ENCODE measurements around the gene UNC5B. TPM values are rescaled to one million over a fixed set of nuclear protein-coding genes. Genes with fewer than 3 reads are reported as not detected.

Gene UNC5B
- total and polyA plus RNA-seq, 7 donors, result 1.4 to 12.7 (median 1.8) TPM

DNA sequence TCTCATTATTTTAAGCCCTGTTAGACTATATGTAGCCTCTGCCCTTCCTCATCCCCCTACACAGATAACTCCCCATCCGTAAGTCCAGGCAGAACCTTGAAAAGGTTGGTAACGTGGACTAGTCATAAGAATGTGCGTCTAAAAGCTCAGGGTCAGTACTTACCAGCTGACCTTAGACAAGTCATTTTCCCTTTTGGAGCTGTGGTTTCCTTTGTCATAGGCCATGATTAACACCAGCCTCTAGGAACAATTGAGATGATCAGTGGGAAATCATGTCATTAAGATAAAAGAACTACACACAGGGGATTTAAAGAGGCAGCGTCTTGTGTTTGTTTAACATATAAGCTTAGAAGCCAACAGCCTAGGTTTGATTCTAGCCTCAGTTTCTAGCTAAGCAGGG lies 6.9 kb upstream of the UNC5B start:
- intact Hi-C loops (cut with DNase I), result loop anchor here (5.0 kb wide), 1 partner anchor 82 kb away; no protein-coding TSS in a partner anchor
- peaks cover 0 to 7% (median 3%) of the 10 kb centered on the region in 4 donors for H3K4me1 ChIP-seq
- H3K27me3 ChIP-seq, result peaks cover 7 to 13% (median 10%) of the 10 kb centered on the region in 3 donors
- no peaks in the 10 kb centered on the region for H3K36me3 ChIP-seq
- DNase-seq, result no peak
- no peak overlapping the region for H3K27ac ChIP-seq
- TF ChIP-seq POLR2AphosphoS5 (IDR thresholded peaks at IDR 0.05) (no peak), EP300 (IDR thresholded peaks at IDR 0.05) (no peak), POLR2A (IDR thresholded peaks at IDR 0.05) (no peak), CTCF (IDR thresholded peaks at IDR 0.05) (no peak)
- 74 to 82% methylated on average over 4 of the region's 4 CpGs for WGBS, 2 donors
- H3K9me3 ChIP-seq, result no peaks in the 10 kb centered on the region
- no peak overlapping the region for H3K4me3 ChIP-seq

- no peaks in the 10 kb centered on the region for H3K9me3 ChIP-seq
- intact Hi-C loops (cut with DNase I), result loop anchor here (5.0 kb wide), 1 partner anchor 80 kb away; no protein-coding TSS in a partner anchor
- TF ChIP-seq EP300 (IDR thresholded peaks at IDR 0.05), result no peak
- TF ChIP-seq CTCF (IDR thresholded peaks at IDR 0.05), result no peak
- no peak for TF ChIP-seq POLR2AphosphoS5 (IDR thresholded peaks at IDR 0.05)
- no peak for TF ChIP-seq POLR2A (IDR thresholded peaks at IDR 0.05)
- no peak for DNase-seq
- H3K27me3 ChIP-seq, result peaks cover 16 to 26% (median 17%) of the 10 kb centered on the region in 3 donors
- WGBS, 2 donors, result 64 to 70% methylated on average over 1 of the region's 1 CpG
- peaks cover 0 to 10% (median 6%) of the 10 kb centered on the region in 4 donors for H3K4me1 ChIP-seq
- no peaks in the 10 kb centered on the region for H3K36me3 ChIP-seq
- no peak overlapping the region for H3K27ac ChIP-seq
- no peak overlapping the region for H3K4me3 ChIP-seq
These were observed 5.5 kb upstream of the UNC5B start for GRCh38 chr10:71206911-71207310.

GRCh38 chr10:71207578-71207977 lies 4.8 kb upstream of the UNC5B start:
- Histone ChIP-seq H3K4me1 (peaks cover 0 to 15% (median 9%) of the 10 kb centered on the region in 4 donors), H3K4me3 (no peak overlapping the region), H3K36me3 (no peaks in the 10 kb centered on the region), H3K27ac (no peak overlapping the region), H3K9me3 (no peaks in the 10 kb centered on the region), H3K27me3 (peaks cover 16 to 26% (median 17%) of the 10 kb centered on the region in 3 donors)
- no peak for TF ChIP-seq CTCF (IDR thresholded peaks at IDR 0.05)
- TF ChIP-seq EP300 (IDR thresholded peaks at IDR 0.05), result no peak
- no peak for TF ChIP-seq POLR2A (IDR thresholded peaks at IDR 0.05)
- no peak for TF ChIP-seq POLR2AphosphoS5 (IDR thresholded peaks at IDR 0.05)
- intact Hi-C loops (cut with DNase I), result loop anchor here (5.0 kb wide), 1 partner anchor 80 kb away; no protein-coding TSS in a partner anchor
- DNase-seq, result no peak

DNA sequence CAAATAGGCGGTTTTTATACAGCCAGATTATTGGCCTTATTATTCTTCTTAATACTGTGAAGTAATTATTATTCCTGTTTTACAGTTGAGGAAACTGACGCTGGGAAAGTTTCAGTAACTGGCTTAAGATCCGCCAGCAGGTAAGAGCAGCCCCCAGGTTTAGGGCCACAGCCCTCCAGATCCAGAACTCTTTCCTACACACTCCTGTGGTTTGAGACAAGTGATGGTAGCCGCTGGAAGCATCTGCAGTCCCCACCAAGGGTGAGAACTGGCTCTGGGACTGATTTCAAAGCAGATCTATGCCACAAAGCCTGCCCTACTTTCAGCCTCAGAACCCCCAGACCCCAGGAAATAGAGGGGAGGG lies 3.0 kb upstream of the UNC5B start:
- intact Hi-C loops (cut with DNase I), result loop anchor here (5.0 kb wide), 1 partner anchor 78 kb away; no protein-coding TSS in a partner anchor
- Histone ChIP-seq H3K9me3 (no peaks in the 10 kb centered on the region), H3K27me3 (peaks cover 16 to 27% (median 17%) of the 10 kb centered on the region in 3 donors), H3K36me3 (no peaks in the 10 kb centered on the region), H3K27ac (no peak overlapping the region), H3K4me1 (peaks cover 0 to 31% (median 25%) of the 10 kb centered on the region in 4 donors), H3K4me3 (no peak overlapping the region)
- WGBS, 2 donors, result 19 to 45% methylated on average over 4 of the region's 4 CpGs
- DNase-seq, result no peak
- TF ChIP-seq EP300 (IDR thresholded peaks at IDR 0.05) (no peak), POLR2AphosphoS5 (IDR thresholded peaks at IDR 0.05) (no peak), POLR2A (IDR thresholded peaks at IDR 0.05) (no peak), CTCF (IDR thresholded peaks at IDR 0.05) (no peak)

All from sigmoid colon (tissue), 7 donors.